HG03039 (cell line): ENCODE results near the gene PARVB.

Source experiments
- ATAC-seq: cut with Tn5 transposase; IDR thresholded peaks from one replicate; pipeline ENCODE4 v1.9.1; 2021; ENCODE audit warnings: mild to moderate bottlenecking, moderate library complexity; ENCODE audit not compliant: unreplicated experiment

The PARVB gene

DNA sequence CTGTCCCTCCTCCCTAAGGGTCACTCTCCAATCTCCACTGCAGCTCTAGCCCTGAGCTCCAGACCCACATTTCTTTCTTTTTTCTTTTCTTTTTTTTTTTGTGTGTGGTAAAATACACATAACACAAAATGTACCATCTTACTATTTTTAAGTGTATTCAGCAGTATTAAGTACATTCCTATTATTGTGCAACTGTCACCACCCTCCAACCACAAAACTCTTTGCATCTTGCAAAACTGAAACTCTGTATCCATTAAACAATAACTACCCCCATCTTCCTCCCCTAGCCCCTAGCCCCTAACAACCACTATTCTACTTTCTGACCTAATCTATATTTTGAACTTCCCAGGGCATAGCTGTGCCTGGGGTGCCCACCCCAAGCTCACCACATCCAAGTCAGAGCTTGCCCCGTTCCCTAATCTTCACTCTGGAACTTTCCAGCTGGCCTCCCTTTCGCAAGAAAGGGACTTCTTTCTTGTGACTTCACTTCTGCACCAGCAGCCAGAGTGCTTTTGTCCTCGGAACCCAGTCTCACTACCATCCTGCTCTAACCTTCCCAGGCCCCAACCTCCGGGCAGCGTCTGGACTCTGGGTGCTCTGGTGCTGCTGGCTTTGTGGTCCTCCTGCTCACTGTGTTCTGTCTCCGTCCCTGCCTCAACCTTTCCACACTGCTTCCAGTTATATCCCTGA is 187.3 kb downstream of the PARVB start:
- ATAC-seq, result no peak

DNA sequence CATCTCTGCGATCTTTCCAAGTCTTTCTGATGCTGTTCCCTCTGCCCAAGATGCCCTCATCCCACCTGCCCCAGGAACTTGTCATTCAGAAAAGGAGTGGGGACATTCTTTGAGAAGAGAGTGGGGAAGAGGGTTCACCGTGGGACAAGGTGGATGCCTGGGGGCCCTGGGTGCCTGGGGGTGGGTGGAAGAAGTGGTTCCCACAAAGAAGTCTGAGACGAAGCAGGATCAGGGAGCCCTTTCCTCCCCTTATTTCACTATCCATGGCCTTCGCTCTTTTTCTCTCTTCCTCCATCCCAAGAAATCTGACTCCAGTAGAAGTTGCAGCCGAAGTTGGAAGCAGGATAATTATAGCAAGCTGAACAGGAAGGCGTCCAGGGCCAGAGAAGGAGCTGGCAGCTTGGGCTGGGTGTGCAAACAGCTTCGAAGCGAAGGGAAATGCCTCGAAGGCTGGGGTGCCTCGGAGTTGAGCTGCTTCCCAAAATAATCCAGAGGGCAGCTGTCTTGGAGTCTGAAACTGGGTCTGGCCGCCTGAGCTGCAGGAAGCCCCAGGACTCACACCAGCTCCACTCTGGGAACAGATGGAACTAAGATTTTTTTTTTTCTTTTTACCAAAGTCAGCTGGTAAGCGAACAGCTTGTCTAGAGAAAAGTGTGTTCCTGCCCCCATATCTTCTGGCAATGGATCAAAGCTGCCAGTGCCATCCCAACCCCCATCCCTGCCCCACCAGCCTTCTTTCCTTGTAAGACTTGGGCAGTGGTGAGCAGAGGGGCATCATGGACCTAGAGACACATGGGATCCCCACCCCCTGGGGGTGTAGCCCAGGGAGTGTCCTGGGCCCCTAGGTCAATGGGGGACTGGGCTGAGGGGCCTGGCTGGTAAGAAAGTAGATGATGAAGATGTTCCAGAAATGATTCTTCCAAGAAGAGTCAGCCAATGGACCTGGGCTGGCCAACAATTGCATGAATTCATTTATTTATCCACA is 188.1 kb downstream of the PARVB start:
- no peak for ATAC-seq

- ATAC-seq, result no peak
These were observed 188.8 kb downstream of the PARVB start for GRCh38 chr22:44212936-44213335.

- no peak for ATAC-seq
These were observed 189.5 kb downstream of the PARVB start for GRCh38 chr22:44213489-44214043.

GRCh38 chr22:44214187-44214586 is 190.1 kb downstream of the PARVB start:
- no peak for ATAC-seq

- no peak for ATAC-seq
These were observed 190.7 kb downstream of the PARVB start for GRCh38 chr22:44214764-44215163.

GRCh38 chr22:44215287-44215686 is 191.2 kb downstream of the PARVB start:
- no peak for ATAC-seq

DNA sequence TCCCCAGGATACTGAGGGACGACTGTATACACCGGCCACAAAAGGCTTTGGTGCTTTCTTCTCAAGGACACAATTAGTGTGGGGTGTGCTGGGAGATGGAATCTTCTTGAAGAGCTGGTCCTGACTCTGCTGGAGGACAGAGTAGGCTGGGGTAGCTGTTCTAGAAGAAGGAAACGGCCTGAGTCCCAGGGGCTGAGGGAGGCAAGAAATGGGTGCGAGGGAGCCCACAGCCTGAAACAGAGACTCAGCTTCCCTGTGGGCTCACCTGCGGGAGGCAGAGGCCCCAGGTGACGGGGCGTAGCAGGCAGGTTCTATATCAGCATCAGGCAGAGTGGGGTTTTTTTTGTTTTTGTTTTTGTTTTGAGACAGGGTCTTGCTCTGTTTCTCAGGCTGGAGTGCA is 193.2 kb downstream of the PARVB start:
- no peak for ATAC-seq

DNA sequence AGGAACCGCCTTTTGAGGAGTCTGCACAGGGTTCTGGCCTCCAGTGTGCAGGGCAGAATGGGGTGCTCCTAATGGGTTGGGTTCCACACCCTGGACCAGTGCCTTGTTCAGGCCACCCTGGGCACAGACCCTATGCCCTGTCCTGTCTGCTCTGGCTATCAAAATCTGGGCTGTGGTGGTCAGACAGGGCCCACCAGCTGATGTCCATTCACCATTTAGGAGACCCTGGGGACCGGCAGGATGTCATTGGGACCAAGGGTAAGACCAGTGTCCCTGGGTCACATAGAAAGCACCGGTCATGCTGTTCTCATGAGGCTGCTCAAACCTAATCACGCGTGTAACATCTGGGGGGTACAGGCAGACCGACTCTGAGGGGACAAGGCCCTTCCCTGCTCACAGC is 194.0 kb downstream of the PARVB start:
- no peak for ATAC-seq

GRCh38 chr22:44219101-44219870 is 195.2 kb downstream of the PARVB start:
- ATAC-seq, result no peak

DNA sequence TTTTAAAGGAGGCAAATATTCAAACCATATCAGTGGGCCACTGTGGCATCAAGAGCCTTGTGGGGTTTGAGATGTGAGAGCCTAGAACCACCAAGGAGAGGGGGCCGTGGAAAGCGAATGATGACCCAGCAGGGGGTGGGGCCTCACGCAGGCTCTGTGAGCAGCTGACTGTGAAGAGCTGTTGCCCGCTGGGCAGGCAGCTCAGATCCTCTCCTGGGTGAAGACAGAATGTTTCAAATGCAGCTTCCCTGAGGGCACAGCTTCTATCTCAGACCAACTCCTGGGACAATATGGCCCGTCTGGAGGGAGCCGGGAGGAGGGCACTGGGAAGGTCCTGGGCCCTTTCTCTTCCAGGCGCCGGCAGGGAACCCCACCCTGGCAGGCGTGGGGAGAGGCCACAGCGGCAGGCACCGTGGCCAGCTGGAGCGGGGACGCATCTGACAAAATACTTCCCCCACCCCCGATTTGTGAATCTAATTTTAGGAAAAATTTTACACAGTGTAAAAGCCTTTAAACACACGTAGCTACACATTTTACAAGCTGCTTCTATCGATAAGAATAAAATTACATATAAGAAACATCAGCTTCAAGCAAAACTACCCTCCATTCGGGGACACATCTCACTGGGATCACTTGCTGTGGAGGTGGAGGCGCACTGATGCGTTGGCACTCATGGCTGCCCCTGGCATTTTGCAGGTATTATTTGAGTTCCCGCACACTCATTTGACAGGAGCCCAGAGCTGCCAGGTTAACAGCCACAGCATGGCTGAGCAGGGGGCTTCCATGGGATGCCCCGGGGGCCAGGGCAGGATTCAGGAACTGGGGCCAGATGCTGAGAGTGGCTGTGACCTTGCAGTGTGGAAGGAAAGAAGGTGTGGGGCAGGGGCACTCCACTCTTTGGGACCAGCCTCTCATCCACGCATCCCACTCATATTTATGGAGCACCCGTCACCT is 196.9 kb downstream of the PARVB start:
- ATAC-seq, result no peak

- no peak for ATAC-seq
These were observed 197.8 kb downstream of the PARVB start for GRCh38 chr22:44221710-44222475.
